Lower lobe of right lung (tissue), 2 donors: ENCODE results near the gene PRKAA1. TPM values are rescaled to one million over a fixed set of nuclear protein-coding genes. Genes with fewer than 3 reads are reported as not detected.

ENCODE experiments used
- ATAC-seq, 2 donors: fragments of 200-7000 bp; cut with Tn5 transposase; one replicate each; pipeline ENCODE4 v1.9.1; 2020 to 2022; ENCODE audit warnings: mild to moderate bottlenecking in 2 of 2, moderate library complexity in 2 of 2
- DNase-seq: peaks from one replicate; pipeline ENCODE4 v3.0.0-alpha.2; 2020
- H3K27ac ChIP-seq: fragments of 200-600 bp; one replicate; pipeline ENCODE4 v1.8.0; 2022
- H3K27me3 ChIP-seq: fragments of 200-600 bp; one replicate; pipeline ENCODE4 v1.8.0; 2022; ENCODE audit warnings: low read depth
- H3K36me3 ChIP-seq: fragments of 200-600 bp; one replicate; pipeline ENCODE4 v1.8.0; 2022; ENCODE audit warnings: mild to moderate bottlenecking
- H3K4me1 ChIP-seq: fragments of 200-600 bp; one replicate; pipeline ENCODE4 v1.8.0; 2022
- H3K4me3 ChIP-seq: fragments of 200-600 bp; one replicate; pipeline ENCODE4 v1.8.0; 2022; ENCODE audit warnings: mild to moderate bottlenecking
- H3K9me3 ChIP-seq: fragments of 200-600 bp; one replicate; pipeline ENCODE4 v1.8.0; 2022
- CTCF ChIP-seq: fragments of 200-600 bp; IDR thresholded peaks from one replicate; pipeline ENCODE4 v1.8.0; 2022; ENCODE audit warnings: antibody characterized with exemption, mild to moderate bottlenecking
- intact Hi-C: fragments of 100-400 bp; cut with DNase I; formaldehyde crosslinking; loops from one replicate; pipeline ENCODE4 v1.11.0; 2022
- total RNA-seq: library from RNA; stranded (reverse); fragmentation: NEBNext Ultra II Directional; extraction: Animal tissue kit (Norgen Biotek cat#: 25700); gene quantifications from one replicate; pipeline ENCODE4 v1.2.1, GENCODE V29; 2021
- donor health status: DM: no; HTN: yes; CAD: no; lungs with severe emphysema.

Gene PRKAA1
- total RNA-seq, 1 donor from 2014 or later: 89.1 TPM

- DNase-seq: no peak
- Histone ChIP-seq H3K27me3 (no peaks in the 10 kb centered on the region), H3K36me3 (peaks cover 23% of the 10 kb centered on the region), H3K27ac (no peak overlapping the region), H3K4me3 (no peak overlapping the region), H3K4me1 (peaks cover 11% of the 10 kb centered on the region), H3K9me3 (no peaks in the 10 kb centered on the region)
- TF ChIP-seq CTCF: no peak
- ATAC-seq: no peak
- intact Hi-C loops: no loop called here
These were observed 54.4 kb downstream of the PRKAA1 start for GRCh38 chr5:40743771-40744170.

GRCh38 chr5:40738502-40738901 lies 59.7 kb downstream of the PRKAA1 start:
- no peak for ATAC-seq
- TF ChIP-seq CTCF: no peak
- intact Hi-C loops: no loop called here

GRCh38 chr5:40736103-40736875 lies 61.9 kb downstream of the PRKAA1 start:
- intact Hi-C loops: no loop called here
- H3K4me1 ChIP-seq: peaks cover 35% of the 10 kb centered on the region
- H3K36me3 ChIP-seq: peaks cover 5% of the 10 kb centered on the region
- H3K9me3 ChIP-seq: no peaks in the 10 kb centered on the region
- DNase-seq (no peak), ATAC-seq (peak; percentile 67 to 73)
- peak; percentile 71 for TF ChIP-seq CTCF
- H3K27ac ChIP-seq: no peak overlapping the region
- H3K27me3 ChIP-seq: no peaks in the 10 kb centered on the region
- H3K4me3 ChIP-seq: no peak overlapping the region

More at GRCh38 chr5:40738502-40738901, 59.7 kb downstream of the PRKAA1 start:
- H3K27me3 ChIP-seq: no peaks in the 10 kb centered on the region
- no peak overlapping the region for H3K4me3 ChIP-seq
- H3K36me3 ChIP-seq: peaks cover 12% of the 10 kb centered on the region
- DNase-seq: no peak
- peaks cover 32% of the 10 kb centered on the region for H3K4me1 ChIP-seq
- H3K27ac ChIP-seq: no peak overlapping the region
- no peaks in the 10 kb centered on the region for H3K9me3 ChIP-seq

GRCh38 chr5:40735609-40736008 lies 62.6 kb downstream of the PRKAA1 start:
- H3K9me3 ChIP-seq: no peaks in the 10 kb centered on the region
- TF ChIP-seq CTCF: no peak
- DNase-seq: no peak
- no peaks in the 10 kb centered on the region for H3K36me3 ChIP-seq
- H3K4me1 ChIP-seq: peaks cover 35% of the 10 kb centered on the region
- ATAC-seq: no peak
- intact Hi-C loops: no loop called here
- no peaks in the 10 kb centered on the region for H3K27me3 ChIP-seq
- no peak overlapping the region for H3K27ac ChIP-seq
- no peak overlapping the region for H3K4me3 ChIP-seq

- TF ChIP-seq CTCF: no peak
- Histone ChIP-seq H3K4me1 (peaks cover 35% of the 10 kb centered on the region), H3K27ac (no peak overlapping the region), H3K36me3 (no peaks in the 10 kb centered on the region), H3K9me3 (no peaks in the 10 kb centered on the region), H3K4me3 (no peak overlapping the region), H3K27me3 (no peaks in the 10 kb centered on the region)
- DNase-seq: no peak
- no peak for ATAC-seq
- intact Hi-C loops: no loop called here
These were observed 63.2 kb downstream of the PRKAA1 start for GRCh38 chr5:40734986-40735385.
